ENCODE data around the gene NPPC. TPM values are rescaled to one million over a fixed set of nuclear protein-coding genes. Genes with fewer than 3 reads are reported as not detected.

The NPPC gene
- polyA plus RNA-seq, 3 donors: not detected

DNA sequence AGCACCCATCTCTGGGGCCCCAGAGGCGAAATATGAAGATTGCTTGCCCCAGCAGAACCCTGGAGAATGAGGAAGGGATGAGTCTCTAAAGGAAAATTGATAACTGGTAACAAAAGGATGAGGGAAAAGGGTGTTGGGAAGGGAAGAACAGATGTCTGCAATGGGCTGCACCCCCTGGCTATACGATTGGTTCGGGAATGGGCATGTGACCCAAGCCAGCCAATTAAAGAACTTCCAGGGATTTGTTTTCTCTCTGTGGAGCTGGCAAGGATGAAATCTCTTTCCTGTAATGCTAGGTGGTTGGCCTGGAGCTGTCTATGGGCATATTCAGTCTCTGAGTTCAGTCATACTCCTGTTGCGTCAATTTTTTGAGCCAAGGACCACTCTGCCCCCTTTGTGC is 12.8 kb upstream of the NPPC start:
- Mint-ChIP-seq H3K36me3 (no peaks in the 10 kb centered on the region), H3K4me1 (no peaks in the 10 kb centered on the region), H3K9me3 (peaks cover 0 to 2% (median 0%) of the 10 kb centered on the region in 7 donors), H3K27ac (no peak overlapping the region), H3K27me3 (ENCODE audit: low read depth in 3 of 3) (peaks cover 0 to 3% (median 2%) of the 10 kb centered on the region in 3 donors), H3K4me3 (no peak overlapping the region)
- H3K27me3 ChIP-seq (ENCODE audit: control insufficient read depth in 2 of 2, insufficient read depth in 2 of 2, low read length in 2 of 2): no peaks in the 10 kb centered on the region
- H3K4me1 ChIP-seq (ENCODE audit: control insufficient read depth in 1 of 2, insufficient read depth in 2 of 2, low read length in 2 of 2): no peaks in the 10 kb centered on the region
- TF ChIP-seq, protein P1, sequence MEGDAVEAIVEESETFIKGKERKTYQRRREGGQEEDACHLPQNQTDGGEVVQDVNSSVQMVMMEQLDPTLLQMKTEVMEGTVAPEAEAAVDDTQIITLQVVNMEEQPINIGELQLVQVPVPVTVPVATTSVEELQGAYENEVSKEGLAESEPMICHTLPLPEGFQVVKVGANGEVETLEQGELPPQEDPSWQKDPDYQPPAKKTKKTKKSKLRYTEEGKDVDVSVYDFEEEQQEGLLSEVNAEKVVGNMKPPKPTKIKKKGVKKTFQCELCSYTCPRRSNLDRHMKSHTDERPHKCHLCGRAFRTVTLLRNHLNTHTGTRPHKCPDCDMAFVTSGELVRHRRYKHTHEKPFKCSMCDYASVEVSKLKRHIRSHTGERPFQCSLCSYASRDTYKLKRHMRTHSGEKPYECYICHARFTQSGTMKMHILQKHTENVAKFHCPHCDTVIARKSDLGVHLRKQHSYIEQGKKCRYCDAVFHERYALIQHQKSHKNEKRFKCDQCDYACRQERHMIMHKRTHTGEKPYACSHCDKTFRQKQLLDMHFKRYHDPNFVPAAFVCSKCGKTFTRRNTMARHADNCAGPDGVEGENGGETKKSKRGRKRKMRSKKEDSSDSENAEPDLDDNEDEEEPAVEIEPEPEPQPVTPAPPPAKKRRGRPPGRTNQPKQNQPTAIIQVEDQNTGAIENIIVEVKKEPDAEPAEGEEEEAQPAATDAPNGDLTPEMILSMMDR (IDR thresholded peaks at IDR 0.05): no peak
- DNase-seq: no peak
- intact Hi-C loops (cut with micrococcal nuclease): no loop called here
- no peak overlapping the region for H3K4me2 ChIP-seq (replicated peaks; ENCODE audit: extremely low read depth, low read length, poor library complexity, severe bottlenecking)
- H2AFZ ChIP-seq (ENCODE audit: insufficient read depth, low read depth, low read length, poor library complexity, severe bottlenecking): no peak overlapping the region
- no peaks in the 10 kb centered on the region for H4K20me1 ChIP-seq (ENCODE audit: insufficient read depth, low read length)
- no peak overlapping the region for H3K9ac ChIP-seq (ENCODE audit: insufficient read depth, low read length, poor library complexity, severe bottlenecking)
- WGBS (ENCODE audit: insufficient coverage): 95% methylated on average over 4 of the region's 4 CpGs
- H3K4me3 ChIP-seq (replicated peaks in 1 of 3; ENCODE audit: low read depth in 2 of 3, low read length in 3 of 3): no peak overlapping the region
- no peaks in the 10 kb centered on the region for H3K79me2 ChIP-seq (ENCODE audit: insufficient read depth, low read length)
- no peaks in the 10 kb centered on the region for H3K9me3 ChIP-seq (replicated peaks in 1 of 2; ENCODE audit: control insufficient read depth in 1 of 2, insufficient read depth in 1 of 2, low read length in 2 of 2)
- H3K27ac ChIP-seq (ENCODE audit: low read depth in 1 of 2, low read length in 2 of 2): no peak overlapping the region
- no peaks in the 10 kb centered on the region for H3K36me3 ChIP-seq (replicated peaks in 1 of 2; ENCODE audit: control insufficient read depth in 1 of 2, insufficient read depth in 2 of 2, low read length in 2 of 2)

DNA sequence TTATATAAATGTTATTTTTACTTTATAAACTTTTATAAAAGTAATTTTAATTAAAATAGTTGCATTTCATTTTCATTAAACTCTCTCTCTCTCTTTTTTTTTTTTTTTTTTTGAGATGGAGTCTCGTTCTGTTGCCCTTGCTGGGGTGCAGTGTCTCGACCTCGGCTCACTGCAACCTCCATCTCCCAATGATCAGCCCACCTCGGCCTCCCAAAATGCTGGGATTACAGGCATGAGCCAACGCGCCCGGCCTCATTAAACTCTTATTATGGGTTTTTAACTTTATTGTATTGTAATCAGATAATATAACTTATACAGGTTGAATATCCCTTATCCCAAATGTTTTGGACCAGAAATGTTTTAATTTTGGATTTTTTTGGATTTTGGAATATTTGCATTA is 10.9 kb upstream of the NPPC start:
- intact Hi-C loops (cut with micrococcal nuclease): no loop called here
- TF ChIP-seq, protein P1 (IDR thresholded peaks at IDR 0.05): no peak
- Histone ChIP-seq H3K4me3 (replicated peaks in 1 of 3; ENCODE audit: low read depth in 2 of 3, low read length in 3 of 3) (no peak overlapping the region), H3K79me2 (ENCODE audit: insufficient read depth, low read length) (no peaks in the 10 kb centered on the region), H3K4me1 (ENCODE audit: control insufficient read depth in 1 of 2, insufficient read depth in 2 of 2, low read length in 2 of 2) (no peaks in the 10 kb centered on the region), H4K20me1 (ENCODE audit: insufficient read depth, low read length) (no peaks in the 10 kb centered on the region), H3K27me3 (ENCODE audit: control insufficient read depth in 2 of 2, insufficient read depth in 2 of 2, low read length in 2 of 2) (no peaks in the 10 kb centered on the region), H3K27ac (ENCODE audit: low read depth in 1 of 2, low read length in 2 of 2) (no peak overlapping the region), H3K9ac (ENCODE audit: insufficient read depth, low read length, poor library complexity, severe bottlenecking) (no peak overlapping the region), H2AFZ (ENCODE audit: insufficient read depth, low read depth, low read length, poor library complexity, severe bottlenecking) (no peak overlapping the region), H3K36me3 (replicated peaks in 1 of 2; ENCODE audit: control insufficient read depth in 1 of 2, insufficient read depth in 2 of 2, low read length in 2 of 2) (no peaks in the 10 kb centered on the region), H3K4me2 (replicated peaks; ENCODE audit: extremely low read depth, low read length, poor library complexity, severe bottlenecking) (no peak overlapping the region), H3K9me3 (replicated peaks in 1 of 2; ENCODE audit: control insufficient read depth in 1 of 2, insufficient read depth in 1 of 2, low read length in 2 of 2) (no peaks in the 10 kb centered on the region)
- no peaks in the 10 kb centered on the region for H3K4me1 Mint-ChIP-seq
- no peak for DNase-seq
- no peak overlapping the region for H3K4me3 Mint-ChIP-seq
- H3K9me3 Mint-ChIP-seq: peaks cover 0 to 2% (median 0%) of the 10 kb centered on the region in 7 donors
- H3K36me3 Mint-ChIP-seq: no peaks in the 10 kb centered on the region
- peaks cover 0 to 7% (median 2%) of the 10 kb centered on the region in 3 donors for H3K27me3 Mint-ChIP-seq (ENCODE audit: low read depth in 3 of 3)
- no CpG with 5 or more reads among the region's 7 CpGs for WGBS (ENCODE audit: insufficient coverage)
- no peak overlapping the region for H3K27ac Mint-ChIP-seq

All from CD14-positive monocyte (primary cell).